Transverse colon (tissue), 4 donors: ENCODE results near the gene PODNL1. TPM values are rescaled to one million over a fixed set of nuclear protein-coding genes. Genes with fewer than 3 reads are reported as not detected.

Experiments
- DNase-seq: peaks from one replicate; pipeline ENCODE4 v3.0.0-alpha.2; 2019
- H3K27ac ChIP-seq, 4 donors: fragments of 200-600 bp; sonication (generic); 2 replicates each; pipeline ENCODE4 v1.5.1; 2016 to 2018; ENCODE audit warnings: inconsistent platforms in 4 of 4
- H3K27me3 ChIP-seq: fragments of 200-600 bp; sonication (generic); 2 replicates; pipeline ENCODE4 v1.5.1; 2017; ENCODE audit warnings: inconsistent platforms
- H3K36me3 ChIP-seq, 4 donors: fragments of 200-600 bp; sonication (generic); 2 replicates each; pipeline ENCODE4 v1.5.1; 2017 to 2019; ENCODE audit warnings: inconsistent platforms in 4 of 4
- H3K4me1 ChIP-seq, 4 donors: fragments of 200-600 bp; sonication (generic); 2 replicates each; pipeline ENCODE4 v1.5.1; 2017 to 2020; ENCODE audit warnings: inconsistent platforms in 4 of 4
- H3K4me3 ChIP-seq, 4 donors: fragments of 200-600 bp; sonication (generic); 1 replicate in 1 of 4; 2 replicates in 3 of 4; pipeline versions ENCODE4 v1.5.1 to v1.6.1; 2017 to 2019; ENCODE audit warnings: inconsistent platforms in 4 of 4
- H3K9me3 ChIP-seq, 2 donors: fragments of 200-600 bp; sonication (generic); 2 replicates each; pipeline ENCODE4 v1.5.1; 2017 to 2019; ENCODE audit warnings: inconsistent platforms in 2 of 2
- EP300 ChIP-seq: sonication (generic); formaldehyde crosslinking; IDR thresholded peaks from one replicate; pipeline ENCODE4 v1.6.1; 2017; ENCODE audit warnings: antibody characterized with exemption, low read depth
- POLR2A ChIP-seq: fragments of 450-650 bp; IDR thresholded peaks from one replicate; pipeline ENCODE4 v1.6.1; 2016; ENCODE audit warnings: antibody characterized with exemption, mild to moderate bottlenecking, moderate library complexity
- POLR2AphosphoS5 ChIP-seq, 3 donors: sonication (generic); formaldehyde crosslinking; IDR thresholded peaks; one replicate each; pipeline ENCODE4 v1.6.1; 2016; ENCODE audit warnings: antibody characterized with exemption in 3 of 3
- WGBS, 2 donors: methylation state at CpG; one replicate each; pipeline ENCODE4 v1.1.5; 2018; ENCODE audit warnings: low coverage in 1 of 2; 5-methylcytosine and 5-hydroxymethylcytosine counted together
- in situ Hi-C, 4 donors: fragments of 200-750 bp; cut with MboI; loops; one replicate each; pipeline versions ENCODE4 v1.15.0 to v1.15.1; 2017; ENCODE audit warnings: low sequenced_read_pairs in 3 of 4, low pct_ligation_motif_present in 1 of 4, low pct_unique_long_range_greater_than_20kb in 1 of 4
- intact Hi-C: fragments of 100-400 bp; cut with DNase I; formaldehyde crosslinking; loops from one replicate; pipeline ENCODE4 v1.15.1; 2023; ENCODE audit warnings: low total_unique reads
- total RNA-seq, 4 donors: library from RNA; depleted of rRNA; stranded (reverse); fragments of >200 nt; gene quantifications; one replicate each; pipeline ENCODE4 v1.1.0, GENCODE V29; 2016
- TF ChIP-seq, protein P1 (sequence below), 5 experiments: fragments of 200-600 bp in 3 of 5; fragments of 450-650 bp in 2 of 5; sonication (generic) in 3 of 5; IDR thresholded peaks; 1 replicate in 2 of 5; 2 replicates in 3 of 5; pipeline ENCODE4 v1.5.1; 2016 to 2017; ENCODE audit warnings: antibody characterized with exemption in 5 of 5, inconsistent platforms in 3 of 5, mild to moderate bottlenecking in 2 of 5, moderate library complexity in 1 of 5

Gene PODNL1
- total RNA-seq, 4 donors from 2014 or later: 3.0 to 15.3 (median 3.2) TPM

DNA sequence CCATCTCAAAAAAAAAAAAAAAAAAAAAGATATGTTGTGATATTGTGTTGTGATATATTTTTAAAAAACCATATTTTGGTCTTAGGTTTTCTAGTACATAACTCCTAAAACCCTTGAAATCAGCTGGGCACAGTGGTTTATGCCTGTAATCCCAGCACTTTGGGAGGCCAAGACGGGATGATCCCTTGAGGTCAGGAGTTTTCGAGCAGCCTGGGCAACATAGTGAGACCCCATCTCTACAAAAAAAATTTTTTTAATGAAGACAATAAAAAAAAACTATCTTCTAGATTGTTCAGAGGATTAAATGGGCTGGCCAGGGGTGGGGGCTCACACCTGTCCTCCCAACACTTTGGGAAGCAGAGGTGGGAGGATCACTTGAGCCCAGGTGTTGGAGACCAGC, 12.8 kb upstream of the PODNL1 start:
- in situ Hi-C loops: no loop called here
- DNase-seq: no peak
- intact Hi-C loops: no loop called here
- H3K9me3 ChIP-seq: no peaks in the 10 kb centered on the region
- 87 to 100% methylated on average over 1 to 2 of the region's 2 CpGs for WGBS, 2 donors
- TF ChIP-seq POLR2AphosphoS5 (IDR thresholded peaks at IDR 0.05) (no peak), EP300 (no peak), POLR2A (no peak)
- TF ChIP-seq, protein P1, sequence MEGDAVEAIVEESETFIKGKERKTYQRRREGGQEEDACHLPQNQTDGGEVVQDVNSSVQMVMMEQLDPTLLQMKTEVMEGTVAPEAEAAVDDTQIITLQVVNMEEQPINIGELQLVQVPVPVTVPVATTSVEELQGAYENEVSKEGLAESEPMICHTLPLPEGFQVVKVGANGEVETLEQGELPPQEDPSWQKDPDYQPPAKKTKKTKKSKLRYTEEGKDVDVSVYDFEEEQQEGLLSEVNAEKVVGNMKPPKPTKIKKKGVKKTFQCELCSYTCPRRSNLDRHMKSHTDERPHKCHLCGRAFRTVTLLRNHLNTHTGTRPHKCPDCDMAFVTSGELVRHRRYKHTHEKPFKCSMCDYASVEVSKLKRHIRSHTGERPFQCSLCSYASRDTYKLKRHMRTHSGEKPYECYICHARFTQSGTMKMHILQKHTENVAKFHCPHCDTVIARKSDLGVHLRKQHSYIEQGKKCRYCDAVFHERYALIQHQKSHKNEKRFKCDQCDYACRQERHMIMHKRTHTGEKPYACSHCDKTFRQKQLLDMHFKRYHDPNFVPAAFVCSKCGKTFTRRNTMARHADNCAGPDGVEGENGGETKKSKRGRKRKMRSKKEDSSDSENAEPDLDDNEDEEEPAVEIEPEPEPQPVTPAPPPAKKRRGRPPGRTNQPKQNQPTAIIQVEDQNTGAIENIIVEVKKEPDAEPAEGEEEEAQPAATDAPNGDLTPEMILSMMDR (IDR thresholded peaks at IDR 0.05): no peak
- H3K4me1 ChIP-seq: peaks cover 3 to 16% (median 13%) of the 10 kb centered on the region in 4 donors
- peaks cover 0 to 8% (median 4%) of the 10 kb centered on the region in 4 donors for H3K36me3 ChIP-seq
- H3K27ac ChIP-seq: no peak overlapping the region
- H3K27me3 ChIP-seq: no peaks in the 10 kb centered on the region
- H3K4me3 ChIP-seq: no peak overlapping the region

DNA sequence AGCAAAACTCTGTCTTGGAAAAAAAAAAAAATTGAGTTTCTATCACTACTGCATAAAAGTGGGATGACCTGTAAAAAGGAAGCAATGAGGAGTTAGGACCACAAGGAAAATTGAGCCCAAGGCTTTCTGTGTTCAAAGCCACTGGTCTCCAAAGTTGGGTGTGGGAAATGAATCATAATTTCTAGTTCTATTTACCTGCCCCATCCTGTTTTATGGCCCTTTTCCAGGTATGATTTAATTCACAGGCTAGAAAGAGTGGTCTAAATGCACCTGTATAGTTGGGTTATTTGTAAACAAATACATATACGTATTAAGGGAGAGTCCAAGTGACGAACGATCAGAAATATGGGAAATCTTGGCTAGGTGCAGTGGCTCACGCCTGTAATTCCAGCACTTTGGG, 8.2 kb upstream of the PODNL1 start:
- Histone ChIP-seq H3K27me3 (no peaks in the 10 kb centered on the region), H3K4me3 (no peak overlapping the region), H3K9me3 (no peaks in the 10 kb centered on the region), H3K36me3 (no peaks in the 10 kb centered on the region), H3K27ac (no peak overlapping the region), H3K4me1 (no peaks in the 10 kb centered on the region)
- intact Hi-C loops (no loop called here), in situ Hi-C loops (no loop called here)
- no peak for TF ChIP-seq POLR2A
- TF ChIP-seq POLR2AphosphoS5 (IDR thresholded peaks at IDR 0.05): no peak
- TF ChIP-seq, protein P1 (IDR thresholded peaks at IDR 0.05): no peak
- TF ChIP-seq EP300: no peak
- no peak for DNase-seq
- WGBS, 2 donors: 78 to 86% methylated on average over 3 to 4 of the region's 4 CpGs

DNA sequence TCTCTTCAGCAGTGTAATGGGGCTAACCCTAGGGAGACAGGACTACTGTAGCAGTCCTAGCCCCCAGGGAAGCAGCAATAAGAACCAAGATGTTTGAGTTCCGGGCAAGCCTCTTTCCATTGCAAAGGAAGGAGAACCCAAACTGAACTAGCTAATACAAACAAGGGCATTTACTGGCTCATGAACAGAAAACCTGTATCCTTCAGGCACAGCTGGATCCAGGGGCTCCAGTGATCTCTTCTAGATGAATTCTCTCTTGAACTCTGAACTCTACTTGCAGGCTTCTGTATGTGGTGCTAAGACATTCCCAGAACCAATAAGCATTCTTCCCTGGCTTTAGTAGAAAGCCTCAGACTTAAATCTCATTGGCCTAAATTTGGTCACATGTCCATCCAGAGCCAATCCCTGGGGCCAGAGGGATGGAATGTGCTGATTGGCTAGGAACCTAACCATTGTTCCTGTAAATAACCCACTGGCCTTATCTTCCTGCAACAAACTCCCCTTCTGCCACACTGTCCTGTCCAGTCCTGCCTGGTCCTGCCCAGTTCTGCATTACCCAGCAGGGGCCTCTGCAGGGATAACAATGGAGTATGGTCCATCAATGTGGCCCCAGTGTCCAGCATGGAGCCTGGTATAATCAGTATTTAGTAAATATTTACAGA, 3.9 kb upstream of the PODNL1 start:
- in situ Hi-C loops: no loop called here
- no peak for TF ChIP-seq POLR2A
- TF ChIP-seq EP300: no peak
- no peak for TF ChIP-seq POLR2AphosphoS5 (IDR thresholded peaks at IDR 0.05)
- TF ChIP-seq, protein P1 (IDR thresholded peaks at IDR 0.05): no peak
- no peak for DNase-seq
- Histone ChIP-seq H3K9me3 (no peaks in the 10 kb centered on the region), H3K27ac (no peak overlapping the region), H3K36me3 (no peaks in the 10 kb centered on the region), H3K4me3 (no peak overlapping the region), H3K27me3 (peaks cover 9% of the 10 kb centered on the region), H3K4me1 (no peaks in the 10 kb centered on the region)
- intact Hi-C loops: no loop called here
- WGBS, 2 donors: 100% methylated on average over 1 of the region's 1 CpG; no CpG with 5 or more reads in 1 of the 2 donors

DNA sequence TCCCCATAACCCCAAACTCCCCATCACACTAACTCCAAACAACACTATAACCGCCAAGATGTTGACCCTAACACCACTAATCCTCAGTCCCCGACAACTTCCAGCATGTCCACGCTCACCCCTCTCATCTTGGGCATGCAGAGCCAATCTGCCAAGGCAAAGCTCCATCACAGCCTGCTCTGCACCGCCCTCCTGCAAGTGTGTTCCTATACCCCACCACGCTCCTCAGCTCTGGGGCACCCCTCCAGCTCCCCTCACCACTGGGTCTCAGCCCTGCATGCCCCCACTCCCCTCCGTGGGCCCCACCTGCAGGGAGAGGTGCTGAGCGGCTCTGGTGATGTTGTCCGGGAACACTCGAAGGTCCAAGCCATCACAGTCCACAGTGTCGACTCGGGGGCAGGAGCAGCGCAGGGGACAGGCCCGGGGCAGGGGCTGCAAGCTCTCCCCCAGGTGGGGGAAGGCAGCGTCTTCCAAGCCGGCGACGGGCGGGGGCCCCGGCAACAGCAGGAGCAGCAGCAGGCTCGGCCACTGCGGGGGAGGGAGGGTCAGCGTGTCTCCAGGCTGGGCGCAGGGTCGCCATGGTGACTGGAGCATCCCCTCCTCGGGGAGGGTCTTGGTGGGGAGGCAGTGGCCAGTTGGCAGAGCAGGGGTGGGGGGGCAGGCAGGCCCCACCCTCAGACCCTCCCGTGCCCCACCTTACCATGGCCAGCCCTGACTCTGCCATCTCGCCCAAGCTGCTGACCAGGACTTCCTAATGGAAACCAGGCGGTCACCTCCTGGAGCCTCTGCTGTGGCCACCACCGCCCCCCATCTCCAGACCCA, 527 bp downstream of the PODNL1 start:
- no peak for DNase-seq
- intact Hi-C loops: no loop called here
- Histone ChIP-seq H3K4me3 (peak overlapping the region in 1 of 4 donors; percentile 9), H3K9me3 (no peaks in the 10 kb centered on the region), H3K27ac (no peak overlapping the region), H3K36me3 (no peaks in the 10 kb centered on the region), H3K4me1 (no peaks in the 10 kb centered on the region), H3K27me3 (peaks cover 9% of the 10 kb centered on the region)
- in situ Hi-C loops: no loop called here
- TF ChIP-seq, protein P1 (IDR thresholded peaks at IDR 0.05): no peak
- no peak for TF ChIP-seq POLR2A
- no peak for TF ChIP-seq EP300
- TF ChIP-seq POLR2AphosphoS5 (IDR thresholded peaks at IDR 0.05): no peak
- 33 to 52% methylated on average over 3 to 23 of the region's 29 CpGs for WGBS, 2 donors
